H1 (cell line): ENCODE measurements around the gene GNB1L. TPM values are rescaled to one million over a fixed set of nuclear protein-coding genes. Genes with fewer than 3 reads are reported as not detected.

ENCODE experiments used
- SRF ChIP-seq: IDR thresholded peaks from 2 replicates; pipeline ENCODE4 v1.6.1; 2011; ENCODE audit warnings: mild to moderate bottlenecking, low read depth, low read length, moderate library complexity
- SUZ12 ChIP-seq: fragments of 200-600 bp; sonication (generic); IDR thresholded peaks from 2 replicates; pipeline ENCODE4 v1.6.1; 2012; ENCODE audit warnings: mild to moderate bottlenecking, inconsistent platforms, low read length, moderate library complexity, mixed read lengths
- USF2 ChIP-seq: IDR thresholded peaks from 2 replicates; pipeline ENCODE4 v1.6.1; 2011; ENCODE audit warnings: low read length, improper control_type of control experiment
- polyA plus RNA-seq, 7 experiments: library from polyadenylated mRNA; depleted of rRNA in 3 of 7; stranded (reverse) in 5 of 7; unstranded in 2 of 7; fragments of >200 nt in 5 of 7; fragments of 200-250 nt in 2 of 7; gene quantifications; 1 replicate in 5 of 7; 2 replicates in 1 of 7; 4 replicates in 1 of 7; pipeline versions ENCODE4 v1.2.1 to v1.2.3, GENCODE V29; 2011 to 2013; ENCODE audit warnings: missing spikeins in 2 of 7, mixed read lengths in 2 of 7
- total RNA-seq: library from RNA; stranded (reverse); fragmentation: NEBNext Ultra II Directional; extraction: Animal tissue kit (Norgen Biotek cat#: 25700); gene quantifications from 2 replicates; pipeline ENCODE4 v1.2.1, GENCODE V29; 2021

The GNB1L gene
- total and polyA plus RNA-seq, 2 of the 8 experiments (the other 6 are each of a cell fraction or from before 2014, with no cell fraction given), result 14.0 to 15.6 TPM

GRCh38 chr22:19815823-19816290 lies 38.8 kb downstream of the GNB1L start (continued):
- TF ChIP-seq SUZ12, result no peak
- no peak for TF ChIP-seq SRF
- no peak for TF ChIP-seq USF2
